HG03378 (cell line): Measurements from ENCODE around the gene MT1G.
"Not testable (repeated sequence)": the region's sequence is repeated elsewhere in the genome, so short reads cannot be mapped to it uniquely, and the experiment has no call there.

Source experiments
- ATAC-seq: cut with Tn5 transposase; IDR thresholded peaks from one replicate; pipeline ENCODE4 v1.9.1; 2021; ENCODE audit warnings: mild to moderate bottlenecking, moderate library complexity; ENCODE audit not compliant: unreplicated experiment

Gene MT1G

GRCh38 chr16:56637814-56638750, 29.8 kb downstream of the MT1G start, which contains the start of gene MT1A:
MT1A (plus strand) TSS chr16:56638666; CDS start chr16:56638739, 73 bp downstream.
- no peak for ATAC-seq

DNA sequence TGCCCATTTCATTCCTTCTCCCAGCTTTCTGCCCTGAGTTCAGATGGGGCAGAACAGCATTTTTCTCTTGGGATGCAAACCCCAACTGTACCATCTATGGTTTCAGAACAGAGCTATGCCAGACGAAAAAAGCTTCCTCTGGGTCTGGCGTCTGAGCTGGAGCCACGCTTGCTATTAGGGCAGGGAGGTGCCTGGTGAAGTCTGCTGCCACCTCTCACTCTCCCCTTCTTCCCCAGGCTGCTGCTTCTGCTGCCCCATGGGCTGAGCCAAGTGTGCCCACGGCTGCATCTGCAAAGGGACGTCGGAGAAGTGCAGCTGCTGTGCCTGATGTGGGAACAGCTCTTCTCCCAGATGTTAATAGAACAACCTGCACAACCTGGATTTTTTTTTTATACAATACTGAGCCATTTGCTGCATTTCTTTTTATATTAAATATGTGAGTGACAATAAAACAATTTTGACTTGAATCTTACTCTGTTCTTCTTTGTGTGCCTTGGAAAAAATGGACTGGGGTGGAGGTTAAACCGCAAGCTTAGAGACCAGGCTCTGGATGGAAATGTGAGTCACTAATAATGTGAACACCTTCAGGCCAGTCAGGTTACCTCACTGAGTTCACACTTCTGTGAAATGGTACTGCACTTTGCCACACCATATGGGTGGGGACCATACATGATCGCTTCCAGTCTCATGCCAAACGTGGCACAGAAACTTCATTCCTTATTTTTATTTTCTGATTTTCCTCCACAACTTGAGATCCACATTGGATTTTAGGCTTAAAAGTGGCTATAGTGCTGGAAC, 31.1 kb downstream of the MT1G start:
- no peak for ATAC-seq

DNA sequence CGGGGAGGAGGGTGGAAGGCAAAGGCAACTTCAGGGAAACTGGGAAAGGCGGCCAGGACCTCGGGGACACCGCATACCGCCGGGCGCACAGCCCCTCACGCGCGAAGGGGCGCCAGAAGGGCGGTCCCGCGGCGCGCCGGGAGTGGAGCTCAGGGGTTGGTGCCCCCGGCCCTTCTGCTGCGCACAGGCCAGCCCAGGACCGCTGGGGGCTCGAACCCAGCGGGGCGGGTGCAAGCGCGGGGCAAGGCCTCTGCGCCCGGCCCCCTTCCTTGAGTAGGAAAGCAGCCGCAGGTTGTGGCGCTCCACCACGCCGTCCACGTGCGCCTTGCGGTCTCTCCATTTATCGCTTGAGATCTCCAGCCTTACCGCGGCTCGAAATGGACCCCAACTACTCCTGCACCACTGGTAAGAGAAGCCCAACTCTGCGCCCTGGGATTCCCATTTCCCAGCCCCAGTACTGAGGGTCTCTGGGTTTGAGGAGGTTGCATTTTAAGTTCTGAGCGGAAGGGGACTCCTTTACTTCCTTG, 32.4 kb downstream of the MT1G start:
- no peak for ATAC-seq

- no peak for ATAC-seq
Measured at GRCh38 chr16:56634715-56635440, 33.0 kb downstream of the MT1G start.

GRCh38 chr16:56633535-56633934, 34.3 kb downstream of the MT1G start:
- no peak for ATAC-seq

DNA sequence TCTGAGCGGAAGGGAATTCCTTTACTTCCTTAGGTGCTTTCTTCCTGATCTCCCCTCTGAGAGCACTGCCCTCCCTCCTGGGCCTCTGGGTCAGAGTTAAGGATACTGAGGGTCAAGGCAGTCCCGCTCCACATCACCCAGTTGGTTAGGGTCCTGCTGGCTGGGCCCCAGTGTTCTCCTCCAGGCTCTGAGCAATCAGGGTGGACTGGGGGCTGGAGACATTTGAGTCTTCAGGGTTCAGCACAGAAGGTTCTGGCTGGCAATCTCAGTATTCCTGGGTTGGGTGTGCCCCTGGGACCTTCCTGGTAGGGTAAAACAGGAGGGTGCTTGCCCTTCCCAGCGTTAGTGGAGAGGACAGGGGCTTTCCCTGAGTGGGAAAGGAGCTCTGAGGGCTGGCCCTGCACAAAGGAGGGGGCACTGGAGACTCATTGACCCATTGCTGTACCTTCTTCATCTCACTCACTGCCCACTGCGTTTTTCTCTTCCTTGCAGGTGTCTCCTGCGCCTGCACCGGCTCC, 35.0 kb downstream of the MT1G start:
- ATAC-seq: no peak

DNA sequence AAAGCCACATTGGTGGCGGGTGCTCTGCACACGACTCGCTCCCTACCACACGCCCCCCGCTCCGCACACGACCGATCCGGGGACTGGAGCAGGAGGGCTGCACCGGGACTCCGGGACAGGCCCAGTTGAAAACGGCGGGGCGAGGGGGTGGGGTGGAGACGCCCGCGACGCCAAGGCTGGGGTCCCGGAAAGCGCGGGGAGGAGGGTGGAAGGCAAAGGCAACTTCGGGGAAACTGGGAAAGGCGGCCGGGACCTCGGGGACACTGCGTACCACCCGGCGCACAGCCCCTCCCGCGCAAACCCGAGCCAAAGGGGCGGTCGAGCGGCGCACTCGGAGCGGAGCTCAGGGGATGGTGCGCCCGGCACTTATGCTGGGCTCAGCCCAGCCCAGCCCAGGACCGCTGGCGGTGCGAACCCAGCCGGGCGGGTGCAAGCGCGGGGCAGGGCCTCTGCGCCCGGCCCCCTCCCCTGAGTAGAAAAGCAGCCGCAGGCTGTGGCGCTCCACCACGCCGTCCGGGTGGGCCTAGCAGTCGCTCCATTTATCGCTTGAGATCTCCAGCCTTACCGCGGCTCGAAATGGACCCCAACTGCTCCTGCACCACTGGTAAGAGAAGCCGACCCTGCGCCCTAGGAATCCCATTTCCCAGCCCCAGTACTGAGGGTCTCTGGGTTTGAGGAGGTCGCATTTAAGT, 35.6 kb downstream of the MT1G start, which contains the start of gene MT1M:
Gene MT1M, plus strand, starts transcription at position 504 of the 692 bp plus-strand sequence. Its CDS starts 73 bp downstream, at position 577.
- no peak for ATAC-seq

DNA sequence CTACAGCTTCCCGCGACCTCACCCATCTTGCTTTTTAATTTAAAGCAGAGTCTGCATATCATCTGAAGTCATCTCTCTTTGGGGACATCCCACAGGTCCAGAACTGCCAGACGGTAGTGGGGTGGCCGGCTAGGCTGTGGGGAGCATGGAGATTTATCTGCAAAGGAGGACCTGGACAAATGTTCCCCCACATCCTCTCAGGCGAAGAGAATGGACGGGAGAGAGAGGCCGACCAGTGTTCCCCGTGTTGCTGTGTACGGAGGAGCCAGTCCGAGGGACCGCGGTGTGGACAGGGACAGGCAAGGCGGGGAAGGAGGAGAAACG, 36.1 kb downstream of the MT1G start:
- ATAC-seq: no peak

GRCh38 chr16:56631197-56631596, 36.7 kb downstream of the MT1G start:
- no peak for ATAC-seq

DNA sequence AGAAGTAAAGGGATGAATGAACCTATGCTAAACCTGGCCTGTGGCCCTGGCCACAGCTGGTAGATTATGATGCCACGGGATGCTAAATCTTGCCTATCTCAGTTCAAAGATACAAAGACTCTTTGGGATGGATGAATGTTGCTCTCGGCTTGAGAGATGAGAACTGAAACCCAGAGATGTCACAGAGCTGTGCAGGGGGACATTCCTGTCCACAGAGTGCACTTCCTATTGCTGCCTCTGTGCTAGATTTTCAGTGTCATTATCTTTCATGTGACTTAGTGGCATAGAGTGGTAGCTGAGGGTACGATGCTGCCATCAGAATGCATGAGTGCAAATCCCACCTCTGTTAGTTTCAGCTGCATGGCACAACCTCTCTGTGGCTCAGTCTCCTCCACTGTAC, 37.7 kb downstream of the MT1G start:
- peak; percentile 87 for ATAC-seq

DNA sequence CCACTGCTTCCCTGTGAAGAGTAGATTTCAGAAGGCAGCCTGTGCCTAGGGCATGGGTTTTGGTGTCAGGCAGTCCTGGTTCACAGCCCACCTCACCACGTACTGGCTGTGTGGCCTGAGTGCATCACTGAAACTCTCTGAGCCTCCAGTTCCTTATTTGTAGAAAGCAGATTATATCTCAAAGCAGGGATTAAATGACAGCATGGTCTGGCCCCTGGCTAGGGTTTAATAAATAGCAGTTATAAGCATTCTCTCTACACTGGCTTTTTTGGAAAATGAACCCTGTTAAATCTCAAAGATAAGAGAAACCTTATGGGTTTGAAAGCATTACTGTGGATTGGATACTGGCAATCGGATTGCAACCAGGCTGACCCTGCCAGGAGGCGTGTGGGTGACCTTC, 38.3 kb downstream of the MT1G start:
- ATAC-seq: no peak

GRCh38 chr16:56628486-56629350, 39.1 kb downstream of the MT1G start:
- no peak for ATAC-seq

GRCh38 chr16:56626685-56627084, 41.2 kb downstream of the MT1G start:
- ATAC-seq: no peak

GRCh38 chr16:56625943-56626654, 41.8 kb downstream of the MT1G start:
- ATAC-seq: no peak

DNA sequence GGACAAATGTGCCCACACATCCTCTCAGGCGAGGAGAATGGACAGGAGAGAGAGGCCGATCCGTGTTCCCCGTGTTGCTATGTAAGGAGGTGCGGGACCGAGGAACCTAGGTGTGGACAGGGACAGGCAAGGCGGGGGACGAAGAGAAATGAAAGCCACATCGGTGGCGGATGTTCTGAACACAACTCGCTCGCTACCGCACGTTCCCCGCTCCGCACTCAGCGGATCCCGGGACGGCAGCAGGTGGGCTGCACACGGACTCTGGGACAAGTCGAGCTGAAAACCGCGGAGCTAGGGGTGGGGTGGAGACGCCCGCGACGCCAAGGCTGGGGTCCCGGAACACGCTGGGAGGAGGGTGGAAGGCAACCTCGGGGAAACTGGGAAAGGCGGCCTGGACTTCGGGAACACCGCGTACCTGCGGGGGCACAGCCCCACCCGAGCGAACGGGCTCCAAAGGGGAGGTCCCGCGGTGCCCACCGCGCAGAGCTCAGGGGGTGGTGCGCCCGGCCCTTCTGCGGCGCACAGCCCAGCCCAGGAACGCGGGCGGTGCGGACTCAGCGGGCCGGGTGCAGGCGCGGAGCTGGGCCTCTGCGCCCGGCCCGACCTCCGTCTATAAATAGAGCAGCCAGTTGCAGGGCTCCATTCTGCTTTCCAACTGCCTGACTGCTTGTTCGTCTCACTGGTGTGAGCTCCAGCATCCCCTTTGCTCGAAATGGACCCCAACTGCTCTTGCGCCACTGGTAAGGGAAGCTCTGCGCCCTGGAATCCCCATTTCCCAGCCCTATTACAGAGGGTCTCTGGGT, 42.5 kb downstream of the MT1G start, which contains the start of gene MT1E:
Gene MT1E, plus strand, starts transcription at position 642 of the 803 bp plus-strand sequence. Its CDS starts 71 bp downstream, at position 713.
- ATAC-seq: no peak

GRCh38 chr16:56623637-56624036, 44.2 kb downstream of the MT1G start:
- ATAC-seq: no peak

DNA sequence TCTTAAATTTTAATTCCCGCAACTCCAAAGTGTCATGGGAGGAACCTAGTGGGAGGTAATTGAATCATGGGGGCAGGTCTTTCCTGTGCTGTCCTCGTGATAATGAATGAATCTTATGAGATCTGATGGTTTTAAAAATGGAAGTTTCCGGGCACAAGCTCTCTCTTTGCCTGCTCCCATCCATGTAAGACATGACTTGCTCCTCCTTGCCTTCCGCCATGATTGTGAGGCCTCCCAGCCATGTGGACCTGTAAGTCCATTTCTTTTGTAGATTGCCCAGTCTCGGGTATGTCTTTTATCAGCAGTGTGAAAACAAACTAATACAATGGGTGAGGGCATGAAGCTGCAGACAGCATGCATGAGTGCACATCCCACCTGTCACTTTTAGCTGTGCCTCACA, 44.7 kb downstream of the MT1G start:
- ATAC-seq: not testable (repeated sequence)
